Adipose tissue (tissue), 3 donors: ENCODE measurements around the gene GLIPR1L1. TPM values are rescaled to one million over a fixed set of nuclear protein-coding genes. Genes with fewer than 3 reads are reported as not detected.
"Not testable (repeated sequence)": the region's sequence is repeated elsewhere in the genome, so short reads cannot be mapped to it uniquely, and the experiment has no call there.

Experiments used
- H3K27ac ChIP-seq: one replicate; pipeline ENCODE4 v1.5.1; 2013; ENCODE audit warnings: low read depth, low read length
- WGBS, 3 donors: extraction: QIAGEN DNeasy Blood & Tissue Kit; methylation state at CpG; one replicate each; pipeline ENCODE4 v1.1.7; 2013; 5-methylcytosine and 5-hydroxymethylcytosine counted together
- polyA plus RNA-seq, 3 donors: library from polyadenylated mRNA; stranded (reverse); fragments of 200-250 nt; gene quantifications; one replicate each; pipeline ENCODE4 v1.2.3, GENCODE V29; 2013
- donor health status: healthy with polysubstance abuse.
- donor health status: Bipolar disorder and iron deficiency.
- donor health status: healthy.

Gene GLIPR1L1
- polyA plus RNA-seq, 3 donors, result not detected

- H3K27ac ChIP-seq, result no peak overlapping the region
- WGBS, 3 donors, result 95 to 98% (median 98%) methylated on average over 5 of the region's 5 CpGs
Observed at GRCh38 chr12:75341873-75342272, 7.4 kb downstream of the GLIPR1L1 start.

DNA sequence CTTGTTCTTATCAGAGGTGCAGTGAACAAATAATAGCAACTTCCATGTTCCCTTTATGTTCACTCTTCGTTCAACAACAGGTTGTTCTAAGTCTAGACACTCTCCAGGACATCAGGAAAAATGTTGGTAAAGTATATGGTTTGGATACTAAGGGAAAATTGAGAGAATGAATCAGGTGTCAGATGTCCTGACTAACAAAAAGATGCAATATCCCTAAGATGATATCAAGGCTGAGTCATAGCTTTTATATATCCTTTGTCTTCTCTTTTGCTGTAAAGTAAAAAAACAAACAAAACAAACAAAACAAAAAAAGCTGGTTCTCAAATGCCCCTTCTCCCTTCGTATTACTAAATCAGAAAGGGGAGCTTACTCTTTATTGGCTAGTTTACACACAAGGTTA lies 11.1 kb downstream of the GLIPR1L1 start:
- WGBS, 3 donors, result 88 to 90% (median 89%) methylated on average over 2 of the region's 2 CpGs

DNA sequence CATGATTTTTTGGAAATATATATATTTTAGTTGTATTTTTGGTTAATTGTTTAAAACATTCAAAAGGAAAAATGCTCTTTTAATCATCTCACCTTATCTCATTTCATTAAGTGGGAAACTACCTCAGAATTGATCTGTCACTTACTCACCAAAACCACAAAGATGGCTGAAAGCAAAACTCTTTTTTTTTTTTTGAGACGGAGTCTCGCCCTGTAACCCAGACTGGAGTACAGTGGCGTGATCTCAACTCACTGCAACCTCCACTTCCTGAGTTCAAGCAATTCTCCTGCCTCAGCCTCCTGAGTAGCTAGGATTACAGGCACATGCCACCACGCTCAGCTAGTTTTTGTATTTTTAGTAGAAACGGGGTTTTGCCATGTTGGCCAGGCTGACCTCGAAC lies 11.7 kb downstream of the GLIPR1L1 start:
- WGBS, 3 donors, result 94 to 95% (median 94%) methylated on average over 6 of the region's 6 CpGs
- H3K27ac ChIP-seq, result not testable (repeated sequence)

More for the DNA sequence above, 11.1 kb downstream of the GLIPR1L1 start:
- no peak overlapping the region for H3K27ac ChIP-seq

DNA sequence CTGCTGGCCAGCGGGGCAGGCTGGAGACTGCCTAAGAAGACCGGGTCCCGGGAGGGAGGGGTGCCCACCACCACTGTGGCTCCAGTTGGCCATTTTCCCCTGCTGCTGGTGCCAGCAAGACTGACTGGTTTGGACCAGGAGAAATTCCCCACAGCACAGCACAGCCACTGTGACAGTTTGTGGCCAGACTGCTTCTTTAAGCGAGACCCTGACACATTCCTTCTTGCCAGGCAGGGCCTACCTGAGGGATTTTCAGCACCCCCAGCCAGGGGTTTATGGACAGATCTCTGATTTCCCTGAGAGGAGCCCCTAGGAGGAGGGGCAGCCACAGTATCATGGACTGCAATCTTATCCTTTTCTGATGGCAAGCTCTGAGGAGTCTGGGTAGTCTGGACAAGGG lies 15.5 kb downstream of the GLIPR1L1 start:
- 89 to 92% (median 91%) methylated on average over 4 of the region's 4 CpGs for WGBS, 3 donors
- no peak overlapping the region for H3K27ac ChIP-seq

DNA sequence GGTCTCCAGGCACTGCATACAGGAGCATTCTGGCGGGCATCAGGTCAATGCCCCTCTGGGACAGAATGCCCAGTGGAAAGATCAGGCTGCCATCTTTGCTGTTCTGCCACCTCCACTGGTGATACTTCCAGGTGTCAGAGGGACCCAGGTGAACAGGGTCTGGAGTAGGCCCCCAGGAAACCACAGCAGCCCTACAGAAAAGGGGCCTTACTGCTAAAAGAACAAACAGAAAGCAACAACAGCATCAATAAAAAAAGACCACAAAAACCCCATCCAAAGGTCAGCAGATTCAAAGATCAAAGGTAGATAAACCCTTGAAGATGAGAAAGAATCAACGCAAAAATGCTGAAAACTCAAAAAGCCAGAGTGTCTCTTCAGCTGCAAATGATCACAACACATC lies 15.9 kb downstream of the GLIPR1L1 start:
- WGBS, 3 donors, result 87 to 93% (median 88%) methylated on average over 2 of the region's 2 CpGs
- no peak overlapping the region for H3K27ac ChIP-seq

- no peak overlapping the region for H3K27ac ChIP-seq
Observed at GRCh38 chr12:75354011-75354410, 19.5 kb downstream of the GLIPR1L1 start.

GRCh38 chr12:75360920-75361319 lies 26.4 kb downstream of the GLIPR1L1 start:
- no peak overlapping the region for H3K27ac ChIP-seq

DNA sequence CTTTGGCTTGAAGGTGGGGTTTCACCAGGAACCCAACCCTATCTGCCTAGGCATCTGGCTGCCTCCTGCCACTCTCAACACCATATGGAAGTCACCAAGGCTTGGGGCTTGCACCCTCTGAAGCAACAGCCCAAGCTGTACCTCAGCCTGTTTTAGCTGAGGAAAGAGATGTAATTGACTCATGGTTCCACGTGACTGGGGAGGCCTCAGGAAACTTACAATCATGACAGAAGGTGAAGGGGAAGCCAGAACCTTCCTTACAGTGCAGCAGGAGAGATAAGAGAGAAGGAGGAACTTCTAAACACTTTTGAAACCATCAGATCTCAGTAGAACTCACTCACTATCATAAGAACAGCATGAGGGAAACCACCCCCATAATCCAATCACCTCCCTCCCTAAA lies 26.9 kb downstream of the GLIPR1L1 start:
- WGBS, 3 donors, result 40 to 73% (median 59%) methylated on average over 1 of the region's 1 CpG
- no peak overlapping the region for H3K27ac ChIP-seq

GRCh38 chr12:75364919-75365318 lies 30.4 kb downstream of the GLIPR1L1 start:
- no peak overlapping the region for H3K27ac ChIP-seq

- H3K27ac ChIP-seq, result no peak overlapping the region
- 95 to 100% (median 100%) methylated on average over 1 of the region's 1 CpG for WGBS, 3 donors
Observed at GRCh38 chr12:75366629-75367028, 32.2 kb downstream of the GLIPR1L1 start.

DNA sequence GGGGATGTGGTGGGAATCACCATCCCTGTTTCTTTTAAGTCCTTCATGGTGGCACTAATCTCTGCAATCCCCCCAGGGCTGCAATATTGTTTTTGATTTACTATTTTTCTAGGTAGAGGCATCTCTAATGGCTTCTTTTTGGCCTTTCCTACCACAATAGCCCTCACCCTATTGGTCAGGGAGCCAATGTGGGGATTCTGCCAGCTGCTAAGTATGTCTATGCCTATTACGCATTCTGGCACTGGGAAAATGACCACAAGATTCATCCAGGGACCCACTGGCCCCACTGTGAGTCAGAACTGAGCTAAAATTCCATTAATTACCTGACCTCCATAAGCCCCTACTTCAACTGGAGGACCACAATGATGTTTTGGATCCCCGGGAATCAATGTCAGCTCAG lies 40.5 kb downstream of the GLIPR1L1 start:
- H3K27ac ChIP-seq, result no peak overlapping the region
- WGBS, 3 donors, result 92 to 94% (median 92%) methylated on average over 2 of the region's 2 CpGs

DNA sequence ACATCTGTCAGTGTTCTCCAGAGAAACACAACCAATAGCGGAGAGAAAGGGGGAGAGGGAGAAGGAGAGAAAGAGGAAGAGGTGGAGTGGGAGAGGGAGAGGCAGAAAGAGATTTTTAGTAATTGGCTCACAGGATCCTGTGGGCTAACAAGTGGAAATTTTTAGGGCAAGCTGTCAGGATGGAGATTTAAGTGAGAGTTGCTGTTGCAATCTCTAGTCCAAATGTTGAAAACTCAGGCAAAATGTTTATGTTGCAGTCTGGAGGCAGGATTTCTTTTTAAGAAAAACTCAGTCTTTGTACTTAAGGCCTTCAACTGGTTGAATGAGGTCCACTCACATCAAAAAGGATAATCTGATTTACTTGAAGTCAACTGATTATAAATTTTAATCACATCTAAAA lies 43.9 kb downstream of the GLIPR1L1 start:
- H3K27ac ChIP-seq, result no peak overlapping the region
- WGBS, 3 donors, result 85 to 95% (median 85%) methylated on average over 1 of the region's 1 CpG

DNA sequence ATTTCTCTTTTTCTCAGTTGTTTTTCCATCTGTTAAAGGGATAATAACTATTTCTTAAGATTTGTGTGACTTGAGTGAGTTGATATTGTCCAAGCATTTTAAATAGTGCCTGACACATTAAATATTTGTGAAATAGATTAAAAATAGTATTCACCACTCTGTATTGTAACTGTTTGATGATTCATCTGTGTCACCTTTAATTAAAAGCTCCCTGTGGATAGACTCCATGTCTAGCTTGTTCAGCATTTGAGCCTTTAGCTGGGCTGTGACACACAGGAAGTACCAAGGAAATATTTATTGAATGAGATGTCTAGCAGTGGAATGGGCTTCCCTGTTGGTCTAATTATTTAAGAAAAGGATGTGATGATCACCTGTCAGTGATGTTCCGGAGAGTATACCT lies 54.6 kb downstream of the GLIPR1L1 start:
- H3K27ac ChIP-seq, result no peak overlapping the region
- WGBS, 3 donors, result 79 to 92% (median 83%) methylated on average over 1 of the region's 1 CpG

DNA sequence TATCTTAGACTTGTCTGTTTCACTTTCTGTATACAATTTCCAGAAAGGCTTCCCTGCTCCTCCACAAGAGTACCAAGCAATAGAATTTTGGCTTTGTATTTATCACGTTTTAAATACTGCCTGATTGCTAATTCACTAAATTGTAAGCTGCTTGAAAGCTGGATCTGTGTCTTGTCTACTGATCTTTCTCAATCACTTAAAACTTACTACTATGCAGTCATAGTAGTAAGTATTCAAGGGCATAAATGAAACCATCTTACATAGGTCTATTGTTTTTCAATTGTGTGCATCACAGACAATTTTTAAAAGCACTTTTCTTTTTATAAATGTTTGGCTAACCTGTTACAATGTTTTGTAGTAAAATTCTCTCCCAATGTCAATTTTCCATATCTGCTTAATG lies 55.2 kb downstream of the GLIPR1L1 start:
- WGBS, 3 donors, result 21 to 61% (median 21%) methylated on average over 1 of the region's 1 CpG
- no peak overlapping the region for H3K27ac ChIP-seq

- 30 to 33% (median 31%) methylated on average over 6 of the region's 6 CpGs for WGBS, 3 donors
- H3K27ac ChIP-seq, result no peak overlapping the region
Observed at GRCh38 chr12:75390156-75390898, 55.9 kb downstream of the GLIPR1L1 start.

- peak within 1 kb of the TSS; percentile 69 for H3K27ac ChIP-seq
- WGBS, 3 donors, result 1 to 7% (median 6%) methylated on average over 36 of the region's 36 CpGs
Observed at GRCh38 chr12:75390899-75391538, 56.5 kb downstream of the GLIPR1L1 start, which contains the start of gene GLIPR1L2. TSS of gene GLIPR1L2 (plus strand) at chr12:75391089. CDS start at chr12:75391117, 28 bp downstream.

DNA sequence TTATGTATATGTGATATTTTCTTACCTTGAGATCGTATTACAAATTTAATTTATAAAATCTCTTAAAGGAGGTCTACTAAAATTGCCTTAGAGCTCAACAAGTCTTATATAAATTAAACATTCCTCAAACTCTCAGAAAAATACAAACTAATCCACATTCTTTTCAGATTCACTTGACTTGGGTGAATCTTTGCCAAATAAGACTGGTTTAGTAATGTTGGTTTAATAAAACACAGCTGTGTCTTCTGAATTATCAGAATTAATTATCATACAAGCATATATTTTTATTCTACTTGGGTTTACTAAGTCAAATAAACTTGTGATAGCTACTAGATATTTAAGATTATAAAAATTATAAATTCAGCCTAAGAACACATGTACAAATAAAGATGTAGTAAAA lies 69.8 kb downstream of the GLIPR1L1 start:
- H3K27ac ChIP-seq, result no peak overlapping the region
- 80 to 88% (median 83%) methylated on average over 1 of the region's 1 CpG for WGBS, 3 donors

DNA sequence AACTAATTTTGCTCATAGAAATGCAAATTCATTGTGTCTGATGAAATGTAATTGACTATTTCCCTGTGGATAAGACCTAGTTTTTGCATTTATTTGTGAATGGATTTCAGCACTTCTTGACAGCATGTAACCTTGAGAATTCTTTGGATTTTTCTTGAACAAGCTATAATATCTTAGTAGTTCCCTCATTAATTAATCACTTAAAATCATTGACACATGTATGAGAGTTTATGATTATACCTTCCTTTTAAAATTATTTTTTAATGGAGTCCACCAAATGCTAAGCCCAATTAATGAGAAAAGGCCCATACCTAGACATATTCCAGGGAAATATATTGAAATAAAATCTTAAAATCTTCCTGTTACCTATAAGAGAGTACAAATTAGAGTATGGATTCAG lies 73.2 kb downstream of the GLIPR1L1 start:
- no peak overlapping the region for H3K27ac ChIP-seq

DNA sequence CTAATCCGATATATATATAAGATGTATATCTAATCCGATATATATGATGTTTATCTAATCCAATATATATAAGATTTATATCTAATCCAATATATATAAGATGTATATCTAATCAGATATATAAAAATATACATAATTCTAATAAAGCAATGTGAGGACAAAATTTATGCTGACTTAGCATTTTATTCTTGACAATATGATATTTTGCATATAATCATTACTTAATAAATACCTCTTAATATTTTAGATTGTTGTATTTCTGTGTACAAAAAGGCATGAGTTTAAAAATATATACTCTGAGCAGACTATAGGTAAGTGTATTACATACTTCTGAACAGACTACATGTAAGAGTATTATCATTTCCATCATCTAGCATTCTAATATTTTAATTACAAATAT lies 75.4 kb downstream of the GLIPR1L1 start:
- WGBS, 3 donors, result 92 to 97% (median 95%) methylated on average over 2 of the region's 2 CpGs
- no peak overlapping the region for H3K27ac ChIP-seq

DNA sequence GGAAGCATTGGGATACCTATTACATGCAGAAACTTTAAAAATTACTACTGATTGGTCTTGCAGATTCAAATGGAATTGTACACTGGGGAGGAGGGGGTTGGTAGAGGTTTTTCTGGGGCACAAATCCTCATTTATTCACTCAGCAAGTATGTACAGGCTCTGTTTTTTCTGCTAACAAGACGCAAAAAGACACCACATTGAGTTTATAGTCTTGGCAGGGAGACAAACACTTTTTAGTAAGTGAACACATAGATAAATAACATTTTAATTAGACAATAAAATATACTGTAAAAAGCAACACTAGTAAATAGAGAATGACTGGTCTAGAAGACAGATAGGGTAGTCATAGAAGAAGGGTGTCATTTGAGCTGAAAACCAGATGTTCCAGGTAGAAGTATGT lies 80.2 kb downstream of the GLIPR1L1 start:
- no peak overlapping the region for H3K27ac ChIP-seq
- 76 to 88% (median 77%) methylated on average over 1 of the region's 1 CpG for WGBS, 3 donors
